SJSA1 (cell line): Measurements from ENCODE around the gene CENPV. TPM values are rescaled to one million over a fixed set of nuclear protein-coding genes. Genes with fewer than 3 reads are reported as not detected.
A peak's percentile ranks its signal among the peaks of the same experiment; 100 is the strongest.

Source experiments
- DNase-seq, 2 experiments: peaks; one replicate each; pipeline ENCODE4 v3.0.0-alpha.2; 2015 to 2020; ENCODE audit warnings: low spot score in 2 of 2, low read depth in 1 of 2
- H3K27ac ChIP-seq: fragments of 250-450 bp; sonication (Bioruptor Pico); 2 replicates; pipeline ENCODE4 v1.5.1; 2020; ENCODE audit warnings: mild to moderate bottlenecking, moderate library complexity
- H3K27me3 ChIP-seq: fragments of 250-450 bp; sonication (Bioruptor Pico); replicated peaks from 2 replicates; pipeline ENCODE4 v1.5.1; 2020; ENCODE audit warnings: mild to moderate bottlenecking, moderate library complexity
- H3K36me3 ChIP-seq: fragments of 250-450 bp; sonication (Bioruptor Pico); 2 replicates; pipeline ENCODE4 v1.5.1; 2020; ENCODE audit warnings: mild to moderate bottlenecking
- H3K4me1 ChIP-seq: fragments of 250-450 bp; sonication (Bioruptor Pico); replicated peaks from 2 replicates; pipeline ENCODE4 v1.6.1; 2021; ENCODE audit warnings: mild to moderate bottlenecking
- H3K4me3 ChIP-seq: fragments of 250-450 bp; sonication (Bioruptor Pico); 2 replicates; pipeline ENCODE4 v1.5.1; 2020; ENCODE audit warnings: mild to moderate bottlenecking
- H3K9me3 ChIP-seq: fragments of 250-450 bp; sonication (Bioruptor Pico); replicated peaks from 2 replicates; pipeline ENCODE4 v1.5.1; 2020; ENCODE audit warnings: mild to moderate bottlenecking
- total RNA-seq: library from RNA; depleted of rRNA; stranded (reverse); fragments of >200 nt; shearing (Covaris generic); gene quantifications from 2 replicates; pipeline ENCODE4 v1.2.3, GENCODE V29; 2014

The CENPV gene
- total RNA-seq, 1 experiment from 2014 or later: 48.3 TPM

GRCh38 chr17:16348586-16348985 is 4.7 kb downstream of the CENPV start:
- Histone ChIP-seq H3K4me3 (no peak overlapping the region), H3K27me3 (no peaks in the 10 kb centered on the region), H3K27ac (no peak overlapping the region), H3K4me1 (peaks cover 17% of the 10 kb centered on the region), H3K36me3 (peaks cover 13% of the 10 kb centered on the region), H3K9me3 (no peaks in the 10 kb centered on the region; the same call in 1 of the 2 replicates)
- no peak for DNase-seq

GRCh38 chr17:16346721-16347271 is 6.5 kb downstream of the CENPV start:
- Histone ChIP-seq H3K4me1 (peaks cover 1% of the 10 kb centered on the region; the same call in 1 of the 2 replicates), H3K9me3 (no peaks in the 10 kb centered on the region), H3K4me3 (no peak overlapping the region), H3K27ac (no peak overlapping the region), H3K27me3 (no peaks in the 10 kb centered on the region), H3K36me3 (0 out of 2 replicates have a peak, but pooled peaks cover 8% of the 10 kb centered on the region)
- DNase-seq: no peak

GRCh38 chr17:16345565-16345964 is 7.7 kb downstream of the CENPV start:
- no peaks in the 10 kb centered on the region for H3K9me3 ChIP-seq
- no peak overlapping the region for H3K4me3 ChIP-seq
- 0 out of 2 replicates have a peak, but pooled peaks cover 8% of the 10 kb centered on the region for H3K36me3 ChIP-seq
- no peaks in the 10 kb centered on the region for H3K27me3 ChIP-seq
- H3K4me1 ChIP-seq: no peaks in the 10 kb centered on the region
- no peak for DNase-seq
- no peak overlapping the region for H3K27ac ChIP-seq

GRCh38 chr17:16343569-16343968 is 9.7 kb downstream of the CENPV start:
- no peaks in the 10 kb centered on the region for H3K27me3 ChIP-seq
- no peaks in the 10 kb centered on the region for H3K4me1 ChIP-seq
- 0 out of 2 replicates have a peak, but pooled peaks cover 8% of the 10 kb centered on the region for H3K36me3 ChIP-seq
- no peak overlapping the region for H3K27ac ChIP-seq
- no peaks in the 10 kb centered on the region for H3K9me3 ChIP-seq
- no peak overlapping the region for H3K4me3 ChIP-seq
- DNase-seq: no peak

- no peak for DNase-seq
- Histone ChIP-seq H3K4me1 (no peaks in the 10 kb centered on the region), H3K36me3 (0 out of 2 replicates have a peak, but pooled peaks cover 8% of the 10 kb centered on the region), H3K4me3 (no peak overlapping the region), H3K27me3 (no peaks in the 10 kb centered on the region), H3K9me3 (no peaks in the 10 kb centered on the region), H3K27ac (no peak overlapping the region)
Observed at GRCh38 chr17:16342979-16343378, 10.3 kb downstream of the CENPV start.

- no peak overlapping the region for H3K4me3 ChIP-seq
- H3K36me3 ChIP-seq: 0 out of 2 replicates have a peak, but pooled peaks cover 5% of the 10 kb centered on the region
- no peaks in the 10 kb centered on the region for H3K4me1 ChIP-seq
- no peak for DNase-seq
- no peak overlapping the region for H3K27ac ChIP-seq
- no peaks in the 10 kb centered on the region for H3K27me3 ChIP-seq
- H3K9me3 ChIP-seq: no peaks in the 10 kb centered on the region
Observed at GRCh38 chr17:16339959-16340358, 13.3 kb downstream of the CENPV start.

GRCh38 chr17:16339402-16339801 is 13.9 kb downstream of the CENPV start:
- Histone ChIP-seq H3K27ac (no peak overlapping the region), H3K27me3 (no peaks in the 10 kb centered on the region), H3K4me3 (no peak overlapping the region), H3K4me1 (no peaks in the 10 kb centered on the region), H3K36me3 (0 out of 2 replicates have a peak, but pooled peaks cover 5% of the 10 kb centered on the region), H3K9me3 (no peaks in the 10 kb centered on the region)
- DNase-seq: no peak

- Histone ChIP-seq H3K4me3 (no peak overlapping the region), H3K27me3 (no peaks in the 10 kb centered on the region), H3K4me1 (no peaks in the 10 kb centered on the region), H3K36me3 (0 out of 2 replicates have a peak, but pooled peaks cover 5% of the 10 kb centered on the region), H3K9me3 (no peaks in the 10 kb centered on the region), H3K27ac (no peak overlapping the region)
- DNase-seq: no peak
Observed at GRCh38 chr17:16338391-16338790, 14.9 kb downstream of the CENPV start.

- no peaks in the 10 kb centered on the region; the same call in 1 of the 2 replicates for H3K9me3 ChIP-seq
- no peaks in the 10 kb centered on the region for H3K27me3 ChIP-seq
- H3K4me1 ChIP-seq: peaks cover 15% of the 10 kb centered on the region
- DNase-seq: peak in 1 of 2 experiments; percentile 36
- no peak overlapping the region for H3K27ac ChIP-seq
- H3K36me3 ChIP-seq: peaks cover 11% of the 10 kb centered on the region; the same call in 1 of the 2 replicates
- no peak overlapping the region for H3K4me3 ChIP-seq
Observed at GRCh38 chr17:16329519-16330271, 23.6 kb downstream of the CENPV start.

GRCh38 chr17:16328997-16329396 is 24.3 kb downstream of the CENPV start:
- Histone ChIP-seq H3K4me1 (peaks cover 15% of the 10 kb centered on the region), H3K27me3 (no peaks in the 10 kb centered on the region), H3K9me3 (no peaks in the 10 kb centered on the region; the same call in 1 of the 2 replicates), H3K27ac (no peak overlapping the region), H3K36me3 (peaks cover 11% of the 10 kb centered on the region; the same call in 1 of the 2 replicates), H3K4me3 (no peak overlapping the region)
- DNase-seq: no peak

GRCh38 chr17:16327018-16327417 is 26.3 kb downstream of the CENPV start:
- H3K36me3 ChIP-seq: peaks cover 11% of the 10 kb centered on the region; the same call in 1 of the 2 replicates
- H3K4me1 ChIP-seq: peaks cover 30% of the 10 kb centered on the region
- H3K27ac ChIP-seq: no peak overlapping the region
- no peaks in the 10 kb centered on the region for H3K27me3 ChIP-seq
- DNase-seq: no peak
- no peaks in the 10 kb centered on the region; the same call in 1 of the 2 replicates for H3K9me3 ChIP-seq
- no peak overlapping the region for H3K4me3 ChIP-seq

GRCh38 chr17:16325964-16326363 is 27.3 kb downstream of the CENPV start:
- Histone ChIP-seq H3K27me3 (no peaks in the 10 kb centered on the region), H3K4me1 (peaks cover 26% of the 10 kb centered on the region), H3K27ac (no peak overlapping the region), H3K9me3 (no peaks in the 10 kb centered on the region; the same call in 1 of the 2 replicates), H3K36me3 (peaks cover 11% of the 10 kb centered on the region; the same call in 1 of the 2 replicates), H3K4me3 (no peak overlapping the region)
- no peak for DNase-seq

- H3K9me3 ChIP-seq: no peaks in the 10 kb centered on the region
- H3K27ac ChIP-seq: peak overlapping the region; percentile 73
- H3K4me3 ChIP-seq: no peak overlapping the region
- H3K4me1 ChIP-seq: peaks cover 16% of the 10 kb centered on the region
- H3K36me3 ChIP-seq: peaks cover 11% of the 10 kb centered on the region; the same call in 1 of the 2 replicates
- H3K27me3 ChIP-seq: no peaks in the 10 kb centered on the region
- DNase-seq: peak; percentile 68 to 85
Observed at GRCh38 chr17:16322636-16323035, 30.6 kb downstream of the CENPV start.

- H3K36me3 ChIP-seq: peaks cover 4% of the 10 kb centered on the region; the same call in 1 of the 2 replicates
- H3K4me3 ChIP-seq: no peak overlapping the region
- no peak for DNase-seq
- H3K27ac ChIP-seq: no peak overlapping the region
- H3K9me3 ChIP-seq: no peaks in the 10 kb centered on the region
- peaks cover 16% of the 10 kb centered on the region for H3K4me1 ChIP-seq
- H3K27me3 ChIP-seq: no peaks in the 10 kb centered on the region
Observed at GRCh38 chr17:16319969-16320368, 33.3 kb downstream of the CENPV start.
